WTC11 (cell line): Measurements from ENCODE around the gene SHC2. TPM values are rescaled to one million over a fixed set of nuclear protein-coding genes. Genes with fewer than 3 reads are reported as not detected.

Source experiments
- ATAC-seq: fragments of 200-7000 bp; cut with Tn5 transposase; 2 replicates; pipeline ENCODE4 v1.10.0; 2021; ENCODE audit warnings: mild to moderate bottlenecking, moderate library complexity
- CTCF ChIA-PET: fragments of 300-600 bp; sonication (Branson Sonifier 250); formaldehyde crosslinking; loops from one replicate; lab custom pipeline; 2021; ENCODE audit warnings: antibody characterized with exemption; lab: Charles Lee
- POLR2A ChIA-PET: fragments of 350-600 bp; sonication (Branson Sonifier 250); formaldehyde crosslinking; loops from one replicate; lab custom pipeline; 2021; ENCODE audit warnings: antibody characterized with exemption; lab: Charles Lee
- DNase-seq: peaks from one replicate; pipeline ENCODE4 v3.0.0; 2021; ENCODE audit warnings: low spot score
- H3K27ac Mint-ChIP-seq: 2 replicates; pipeline ENCODE4 v1.8.0; 2021; ENCODE audit warnings: mixed read lengths
- H3K27me3 Mint-ChIP-seq: 2 replicates; pipeline ENCODE4 v1.8.0; 2021; ENCODE audit warnings: low read depth, mild to moderate bottlenecking, moderate library complexity, mixed read lengths
- H3K36me3 Mint-ChIP-seq: 2 replicates; pipeline ENCODE4 v1.8.0; 2021; ENCODE audit warnings: mixed read lengths
- H3K4me1 Mint-ChIP-seq: 2 replicates; pipeline ENCODE4 v1.8.0; 2022; ENCODE audit warnings: mixed read lengths
- H3K4me3 Mint-ChIP-seq: 2 replicates; pipeline ENCODE4 v1.8.0; 2021; ENCODE audit warnings: mild to moderate bottlenecking, moderate library complexity, mixed read lengths
- H3K9me3 Mint-ChIP-seq: 2 replicates; pipeline ENCODE4 v1.8.0; 2021; ENCODE audit warnings: mixed read lengths
- AR ChIP-seq: fragments of 250-450 bp; sonication (Bioruptor Pico); IDR thresholded peaks from 2 replicates; pipeline ENCODE4 v1.9.0; 2021; ENCODE audit warnings: mild to moderate bottlenecking
- ATF1 ChIP-seq: sonication (generic); formaldehyde crosslinking; IDR thresholded peaks from 2 replicates; pipeline ENCODE4 v1.8.1; 2023; ENCODE audit warnings: mild to moderate bottlenecking, moderate library complexity, missing genetic modification reagents
- ELF4 ChIP-seq: sonication (generic); formaldehyde crosslinking; IDR thresholded peaks from 2 replicates; pipeline ENCODE4 v1.8.1; 2022; ENCODE audit warnings: low read depth, mild to moderate bottlenecking, moderate library complexity, missing genetic modification reagents
- ERG ChIP-seq: fragments of 250-450 bp; sonication (Bioruptor Pico); IDR thresholded peaks from 2 replicates; pipeline ENCODE4 v1.8.0; 2021; ENCODE audit warnings: mild to moderate bottlenecking
- ESRRA ChIP-seq: sonication (generic); formaldehyde crosslinking; IDR thresholded peaks from 2 replicates; pipeline ENCODE4 v1.8.1; 2022; ENCODE audit warnings: mild to moderate bottlenecking, missing genetic modification reagents, borderline replicate concordance
- FOXP1 ChIP-seq: sonication (generic); formaldehyde crosslinking; IDR thresholded peaks from 2 replicates; pipeline ENCODE4 v1.8.0; 2022; ENCODE audit warnings: missing genetic modification reagents, mild to moderate bottlenecking, moderate library complexity, borderline replicate concordance
- JUN ChIP-seq: sonication (generic); formaldehyde crosslinking; IDR thresholded peaks from 2 replicates; pipeline ENCODE4 v1.8.0; 2023; ENCODE audit warnings: mild to moderate bottlenecking, missing genetic modification reagents
- MYBL2 ChIP-seq: sonication (generic); formaldehyde crosslinking; IDR thresholded peaks from 2 replicates; pipeline ENCODE4 v1.8.1; 2023; ENCODE audit warnings: mild to moderate bottlenecking, moderate library complexity, missing genetic modification reagents
- NFATC4 ChIP-seq: fragments of 250-450 bp; sonication (Bioruptor Pico); IDR thresholded peaks from 2 replicates; pipeline ENCODE4 v1.9.0; 2021; ENCODE audit warnings: mild to moderate bottlenecking
- NFE2L1 ChIP-seq: sonication (generic); formaldehyde crosslinking; IDR thresholded peaks from 2 replicates; pipeline ENCODE4 v1.8.1; 2023; ENCODE audit warnings: missing genetic modification reagents
- NR3C1 ChIP-seq: sonication (generic); formaldehyde crosslinking; conservative IDR thresholded peaks from 2 replicates; pipeline ENCODE4 v1.8.1; 2023; ENCODE audit warnings: low read depth, mild to moderate bottlenecking, missing genetic modification reagents
- OVOL2 ChIP-seq: fragments of 250-450 bp; sonication (Bioruptor Pico); IDR thresholded peaks from 2 replicates; pipeline ENCODE4 v1.9.0; 2021; ENCODE audit warnings: mild to moderate bottlenecking, borderline replicate concordance
- PREB ChIP-seq: sonication (generic); formaldehyde crosslinking; IDR thresholded peaks from 2 replicates; pipeline ENCODE4 v1.8.1; 2022; ENCODE audit warnings: mild to moderate bottlenecking, missing genetic modification reagents, moderate library complexity, borderline replicate concordance
- PRRX2 ChIP-seq: fragments of 250-450 bp; sonication (Bioruptor Pico); IDR thresholded peaks from 2 replicates; pipeline ENCODE4 v1.8.0; 2021; ENCODE audit warnings: mild to moderate bottlenecking
- SMAD3 ChIP-seq: sonication (generic); formaldehyde crosslinking; IDR thresholded peaks from 2 replicates; pipeline ENCODE4 v1.8.0; 2022; ENCODE audit warnings: missing genetic modification reagents, mild to moderate bottlenecking, borderline replicate concordance
- SP1 ChIP-seq: sonication (generic); formaldehyde crosslinking; conservative IDR thresholded peaks from 2 replicates; pipeline ENCODE4 v1.8.1; 2022; ENCODE audit warnings: missing genetic modification reagents
- STAT6 ChIP-seq: sonication (generic); formaldehyde crosslinking; conservative IDR thresholded peaks from 2 replicates; pipeline ENCODE4 v1.8.1; 2023; ENCODE audit warnings: mild to moderate bottlenecking, low read depth, missing genetic modification reagents, moderate library complexity
- TEAD1 ChIP-seq: sonication (generic); formaldehyde crosslinking; IDR thresholded peaks from 2 replicates; pipeline ENCODE4 v1.8.0; 2022; ENCODE audit warnings: mild to moderate bottlenecking, missing genetic modification reagents
- USF2 ChIP-seq: sonication (generic); formaldehyde crosslinking; IDR thresholded peaks from 2 replicates; pipeline ENCODE4 v1.8.1; 2023; ENCODE audit warnings: mild to moderate bottlenecking, missing genetic modification reagents, moderate library complexity
- ZMAT4 ChIP-seq: fragments of 250-450 bp; sonication (Bioruptor Pico); IDR thresholded peaks from 2 replicates; pipeline ENCODE4 v1.9.0; 2021; ENCODE audit warnings: mild to moderate bottlenecking
- ZNF219 ChIP-seq: sonication (generic); formaldehyde crosslinking; IDR thresholded peaks from 2 replicates; pipeline ENCODE4 v1.8.0; 2023; ENCODE audit warnings: missing genetic modification reagents, mild to moderate bottlenecking, borderline replicate concordance
- ZNF317 ChIP-seq: sonication (generic); formaldehyde crosslinking; IDR thresholded peaks from 2 replicates; pipeline ENCODE4 v1.8.1; 2023; ENCODE audit warnings: low read depth, mild to moderate bottlenecking, moderate library complexity, missing genetic modification reagents, borderline replicate concordance
- ZNF416 ChIP-seq: fragments of 250-450 bp; sonication (Bioruptor Pico); IDR thresholded peaks from 2 replicates; pipeline ENCODE4 v1.9.0; 2021; ENCODE audit warnings: mild to moderate bottlenecking, inconsistent platforms
- ZNF423 ChIP-seq: fragments of 250-450 bp; sonication (Bioruptor Pico); IDR thresholded peaks from 2 replicates; pipeline ENCODE4 v2.1.2; 2022; ENCODE audit warnings: mild to moderate bottlenecking, moderate library complexity
- total RNA-seq: library from RNA; stranded (reverse); gene quantifications from 3 replicates; pipeline ENCODE4 v1.2.3, GENCODE V29; 2021

The SHC2 gene
- total RNA-seq, 1 experiment from 2014 or later: 8.4 TPM

- H3K27me3 Mint-ChIP-seq: peaks cover 10% of the 10 kb centered on the region
- no peaks in the 10 kb centered on the region for H3K36me3 Mint-ChIP-seq
- CTCF ChIA-PET: interaction anchor here (1.0 to 1.4 kb wide), 3 partner anchors 14 to 106 kb away, joined by 3 to 4 read pairs (median 3); no protein-coding TSS in a partner anchor
- ATAC-seq (no peak), DNase-seq (no peak)
- TF ChIP-seq ESRRA (no peak), NFE2L1 (CRISPR knock-in tag) (no peak), FOXP1 (CRISPR knock-in tag) (no peak), ATF1 (CRISPR knock-in tag) (no peak), ELF4 (CRISPR knock-in tag) (no peak), ZNF416 (no peak), STAT6 (CRISPR knock-in tag) (no peak), MYBL2 (no peak), PRRX2 (CRISPR knock-in tag) (no peak), SP1 (CRISPR knock-in tag) (no peak), USF2 (CRISPR knock-in tag) (no peak), ZNF317 (CRISPR knock-in tag) (no peak), AR (CRISPR knock-in tag) (no peak), NR3C1 (CRISPR knock-in tag) (no peak), SMAD3 (no peak), OVOL2 (no peak)
- POLR2A ChIA-PET: no interaction called here
- H3K27ac Mint-ChIP-seq: no peak overlapping the region
- no peaks in the 10 kb centered on the region for H3K9me3 Mint-ChIP-seq
- H3K4me1 Mint-ChIP-seq: peaks cover 6% of the 10 kb centered on the region
- H3K4me3 Mint-ChIP-seq: no peak overlapping the region
These were observed 55.5 kb downstream of the SHC2 start for GRCh38 chr19:405121-405965.

GRCh38 chr19:403221-404027 is 57.4 kb downstream of the SHC2 start:
- ChIA-PET CTCF (interaction anchor here (1.5 to 2.2 kb wide), 3 partner anchors 9 to 77 kb away, joined by 4 to 8 read pairs (median 7); no protein-coding TSS in a partner anchor), POLR2A (no interaction called here)
- Mint-ChIP-seq H3K36me3 (no peaks in the 10 kb centered on the region), H3K4me3 (no peak overlapping the region), H3K9me3 (no peaks in the 10 kb centered on the region), H3K27me3 (no peaks in the 10 kb centered on the region; the same call in 1 of the 2 replicates), H3K4me1 (no peaks in the 10 kb centered on the region), H3K27ac (peak overlapping the region; percentile 72; the same call in 1 of the 2 replicates)
- DNase-seq: no peak
- no peak for ATAC-seq
- no peak for TF ChIP-seq SP1 (CRISPR knock-in tag)
- no peak for TF ChIP-seq NFATC4
- no peak for TF ChIP-seq TEAD1 (CRISPR knock-in tag)
- no peak for TF ChIP-seq JUN (CRISPR knock-in tag)
- TF ChIP-seq ZNF219 (CRISPR knock-in tag): no peak
- TF ChIP-seq PREB (CRISPR knock-in tag): no peak
- TF ChIP-seq ERG: no peak
- TF ChIP-seq ZNF423: no peak
- no peak for TF ChIP-seq USF2 (CRISPR knock-in tag)
- no peak for TF ChIP-seq ZMAT4 (CRISPR knock-in tag)
